ENCODE measurements around the gene GNB3. TPM values are rescaled to one million over a fixed set of nuclear protein-coding genes. Genes with fewer than 3 reads are reported as not detected.
"Not testable (repeated sequence)": the region's sequence is repeated elsewhere in the genome, so short reads cannot be mapped to it uniquely, and the experiment has no call there.

Gene GNB3
- total and polyA plus RNA-seq, 3 experiments from 2014 or later: 0.48 to 0.78 TPM; not detected in 1

DNA sequence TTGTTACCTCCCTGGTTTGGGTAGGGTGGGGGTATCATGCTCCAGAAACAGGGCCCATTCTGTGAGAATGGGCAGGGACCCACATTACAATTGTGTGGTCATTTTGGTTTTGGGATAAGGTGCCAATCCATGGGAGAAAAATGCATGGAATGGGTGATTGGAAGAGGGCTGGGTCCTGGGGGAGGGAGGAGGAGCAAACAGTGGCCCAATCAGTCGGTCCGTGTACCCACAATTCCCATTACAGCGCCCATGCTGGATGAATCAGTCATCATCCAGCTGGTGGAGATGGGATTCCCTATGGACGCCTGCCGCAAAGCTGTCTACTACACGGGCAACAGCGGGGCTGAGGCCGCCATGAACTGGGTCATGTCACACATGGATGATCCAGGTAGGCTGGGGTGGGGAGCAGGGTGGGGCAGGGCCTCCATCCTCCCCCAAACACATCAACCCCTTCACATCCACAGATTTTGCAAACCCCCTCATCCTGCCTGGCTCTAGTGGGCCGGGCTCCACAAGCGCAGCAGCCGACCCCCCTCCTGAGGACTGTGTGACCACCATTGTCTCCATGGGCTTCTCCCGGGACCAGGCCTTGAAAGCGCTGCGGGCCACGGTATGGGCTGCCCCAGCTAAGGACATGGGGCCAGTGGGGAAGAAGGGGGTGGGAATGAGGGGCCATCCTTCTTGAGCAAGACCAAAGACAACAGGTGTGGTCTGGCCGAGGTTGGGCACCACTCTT is 23.0 kb downstream of the GNB3 start:
- peak overlapping the region in 2 of 8 donors; percentile 33 to 91 for H3K27ac Mint-ChIP-seq
- H3K9me3 Mint-ChIP-seq: no peaks in the 10 kb centered on the region
- peaks cover 6 to 75% (median 10%) of the 10 kb centered on the region in 3 donors for H3K36me3 Mint-ChIP-seq
- DNase-seq: no peak
- no peaks in the 10 kb centered on the region for H3K27me3 Mint-ChIP-seq
- peaks cover 47% of the 10 kb centered on the region for H3K36me3 ChIP-seq (ENCODE audit: insufficient read depth, low read length)
- CTCF ChIA-PET: interaction anchor here (1.3 to 2.8 kb wide), 3 partner anchors 9 to 11 kb away, joined by 4 to 12 read pairs (median 5); partner anchors contain the start of gene SPSB2
- H3K4me1 ChIP-seq (ENCODE audit: insufficient read depth, low read length): peaks cover 7% of the 10 kb centered on the region
- POLR2A ChIA-PET: interaction anchor here (1.2 to 3.2 kb wide), 3 partner anchors 9 to 97 kb away, joined by 3 to 19 read pairs (median 3); partner anchors contain the start of genes SPSB2 and USP5
- no peak overlapping the region for H3K27ac ChIP-seq (ENCODE audit: low read depth, low read length)
- peaks cover 9 to 19% (median 15%) of the 10 kb centered on the region in 3 donors for H3K4me1 Mint-ChIP-seq
- no peak overlapping the region for H3K4me3 ChIP-seq (ENCODE audit: low read length)
- no peaks in the 10 kb centered on the region for H3K9me3 ChIP-seq (ENCODE audit: low read length)
- H3K27me3 ChIP-seq (ENCODE audit: insufficient read depth, low read length, poor library complexity, severe bottlenecking): no peaks in the 10 kb centered on the region
- peak overlapping the region in 1 of 7 donors; percentile 96 for H3K4me3 Mint-ChIP-seq

DNA sequence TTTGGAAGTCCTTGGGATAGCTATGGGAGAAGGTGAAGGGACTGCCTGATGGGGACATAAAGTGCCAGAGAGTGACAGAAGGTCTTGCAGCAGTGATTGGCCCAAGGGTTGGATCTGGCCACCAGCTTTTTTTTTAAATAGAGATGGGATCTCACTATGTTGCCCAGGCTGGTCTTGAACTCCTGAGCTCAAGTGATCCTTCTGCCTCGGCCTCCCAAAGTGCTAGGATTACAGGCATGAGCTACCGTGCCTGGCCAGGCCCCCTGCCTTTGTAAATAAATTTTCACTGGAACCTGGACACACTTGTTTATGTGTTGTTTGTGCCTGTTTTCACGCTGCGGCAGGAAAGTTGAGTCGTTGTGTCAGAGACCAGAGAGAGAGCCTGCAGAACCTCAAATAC is 24.6 kb downstream of the GNB3 start:
- H3K27me3 Mint-ChIP-seq; H3K27ac ChIP-seq (ENCODE audit: low read depth, low read length); H3K9me3 Mint-ChIP-seq; H3K4me3 ChIP-seq (ENCODE audit: low read length); DNase-seq; H3K27me3 ChIP-seq (ENCODE audit: insufficient read depth, low read length, poor library complexity, severe bottlenecking); H3K9me3 ChIP-seq (ENCODE audit: low read length): not testable (repeated sequence)
- ChIA-PET POLR2A (interaction anchor here (1.2 to 3.2 kb wide), 3 partner anchors 8 to 96 kb away, joined by 3 to 19 read pairs (median 3); partner anchors contain the start of genes SPSB2 and USP5), CTCF (interaction anchor here (0.8 to 11.0 kb wide), 6 partner anchors 7 to 94 kb away, joined by 4 to 135 read pairs (median 8); partner anchors contain the start of gene SPSB2)
- Mint-ChIP-seq H3K4me1 (peaks cover 24 to 32% (median 25%) of the 10 kb centered on the region in 3 donors), H3K4me3 (peak overlapping the region in 6 of 7 donors; percentile 39 to 96 (median 61)), H3K27ac (peak overlapping the region in 6 of 8 donors; percentile 16 to 95 (median 44)), H3K36me3 (peaks cover 5 to 75% (median 12%) of the 10 kb centered on the region in 3 donors)
- peaks cover 20% of the 10 kb centered on the region for H3K4me1 ChIP-seq (ENCODE audit: insufficient read depth, low read length)
- peaks cover 46% of the 10 kb centered on the region for H3K36me3 ChIP-seq (ENCODE audit: insufficient read depth, low read length)

DNA sequence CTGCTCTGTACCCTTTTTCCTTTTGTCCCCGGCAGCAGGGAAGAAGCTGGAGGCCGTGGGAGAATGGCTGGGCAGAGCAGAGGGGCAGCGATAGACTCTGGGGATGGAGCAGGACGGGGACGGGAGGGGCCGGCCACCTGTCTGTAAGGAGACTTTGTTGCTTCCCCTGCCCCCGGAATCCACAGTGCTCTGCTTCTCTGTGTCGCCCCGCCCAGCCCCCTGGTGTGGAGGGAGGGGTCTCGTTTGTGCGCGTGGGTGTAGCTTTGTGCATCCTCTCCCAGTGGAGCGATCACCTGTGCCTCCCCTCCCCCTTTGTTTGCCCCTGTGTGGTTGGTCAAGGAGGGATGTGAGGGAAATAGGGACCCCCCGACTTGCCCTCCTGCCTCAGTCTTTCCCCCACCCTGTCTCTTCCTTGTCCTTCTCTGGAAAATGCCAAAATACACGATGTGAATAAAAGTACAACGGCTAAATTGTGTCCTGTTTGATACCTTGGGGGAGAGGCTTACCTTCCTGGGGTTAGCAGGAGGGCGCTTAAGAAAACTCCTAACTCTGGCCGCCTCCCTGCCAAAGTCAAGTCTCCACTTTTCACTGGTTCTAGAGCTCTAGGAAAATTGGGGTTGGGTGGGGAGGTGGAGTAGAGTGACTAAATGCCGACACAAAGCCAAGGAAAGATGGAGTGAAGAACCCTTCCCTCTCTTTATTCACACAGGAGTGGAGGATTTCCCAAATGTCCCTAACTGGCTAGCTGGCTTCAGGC is 25.6 kb downstream of the GNB3 start:
- Histone ChIP-seq H3K36me3 (ENCODE audit: insufficient read depth, low read length) (peaks cover 44% of the 10 kb centered on the region), H3K4me1 (ENCODE audit: insufficient read depth, low read length) (peaks cover 29% of the 10 kb centered on the region), H3K27me3 (ENCODE audit: insufficient read depth, low read length, poor library complexity, severe bottlenecking) (no peaks in the 10 kb centered on the region), H3K27ac (ENCODE audit: low read depth, low read length) (no peak overlapping the region), H3K9me3 (ENCODE audit: low read length) (no peaks in the 10 kb centered on the region), H3K4me3 (ENCODE audit: low read length) (no peak overlapping the region)
- Mint-ChIP-seq H3K27ac (peak overlapping the region; percentile 30 to 96 (median 91)), H3K4me3 (peak overlapping the region; percentile 87 to 98 (median 92)), H3K4me1 (peaks cover 33 to 42% (median 34%) of the 10 kb centered on the region in 3 donors), H3K27me3 (no peaks in the 10 kb centered on the region), H3K36me3 (peaks cover 2 to 75% (median 16%) of the 10 kb centered on the region in 3 donors), H3K9me3 (no peaks in the 10 kb centered on the region)
- ChIA-PET POLR2A (interaction anchor here (1.4 to 3.8 kb wide), 5 partner anchors 13 to 77 kb away, joined by 4 to 36 read pairs (median 8); partner anchors contain the start of genes C12orf57, CDCA3, RNU7-1 and USP5), CTCF (interaction anchor here (1.2 to 11.0 kb wide), 6 partner anchors 13 to 93 kb away, joined by 3 to 135 read pairs (median 54); partner anchors contain the start of genes ATN1, CDCA3 and USP5)
- DNase-seq: peak in 2 of 5 donors; percentile 21 to 54

DNA sequence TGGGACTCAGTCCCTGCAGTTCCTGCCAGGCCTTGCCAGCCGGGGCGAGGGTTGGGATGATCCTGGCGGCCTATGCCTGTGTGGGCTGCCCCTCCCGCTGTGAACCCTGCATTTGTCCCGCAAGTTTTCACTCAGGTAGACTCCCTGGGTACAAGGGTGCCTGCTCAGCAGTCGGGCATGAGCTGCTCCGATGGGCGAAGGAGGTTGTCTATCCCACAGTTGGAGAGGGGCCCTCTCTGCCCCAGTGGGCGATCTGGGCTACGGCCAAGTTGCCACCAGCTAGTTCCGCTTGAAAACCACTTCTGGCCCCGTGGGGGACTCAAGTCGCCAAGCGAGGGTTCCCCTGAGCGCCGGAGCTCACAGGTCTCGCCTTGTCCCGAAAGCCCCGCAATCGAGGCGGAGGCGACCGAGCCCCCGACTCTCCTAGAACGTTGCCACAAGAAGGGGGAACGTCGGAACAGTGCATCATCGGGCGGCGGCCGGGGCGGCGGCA is 26.2 kb downstream of the GNB3 start:
- CTCF ChIA-PET: interaction anchor here (1.2 to 11.0 kb wide), 7 partner anchors 13 to 93 kb away, joined by 3 to 135 read pairs (median 36); partner anchors contain the start of genes ATN1, CDCA3 and USP5
- Histone ChIP-seq H3K27ac (ENCODE audit: low read depth, low read length) (no peak overlapping the region), H3K9me3 (ENCODE audit: low read length) (no peaks in the 10 kb centered on the region), H3K4me3 (ENCODE audit: low read length) (peak overlapping the region; percentile 58), H3K36me3 (ENCODE audit: insufficient read depth, low read length) (peaks cover 38% of the 10 kb centered on the region), H3K4me1 (ENCODE audit: insufficient read depth, low read length) (peaks cover 35% of the 10 kb centered on the region), H3K27me3 (ENCODE audit: insufficient read depth, low read length, poor library complexity, severe bottlenecking) (no peaks in the 10 kb centered on the region)
- H3K27me3 Mint-ChIP-seq: no peaks in the 10 kb centered on the region
- POLR2A ChIA-PET: interaction anchor here (0.6 to 3.8 kb wide), 7 partner anchors 14 to 397 kb away, joined by 3 to 36 read pairs (median 8); partner anchors contain the start of genes C12orf57, CDCA3, RNU7-1 and USP5
- H3K4me1 Mint-ChIP-seq: peaks cover 39 to 49% (median 41%) of the 10 kb centered on the region in 3 donors
- H3K27ac Mint-ChIP-seq: peak overlapping the region; percentile 85 to 96 (median 91)
- peaks cover 2 to 75% (median 16%) of the 10 kb centered on the region in 3 donors for H3K36me3 Mint-ChIP-seq
- DNase-seq: no peak
- H3K4me3 Mint-ChIP-seq: peak overlapping the region; percentile 87 to 98 (median 92)
- no peaks in the 10 kb centered on the region for H3K9me3 Mint-ChIP-seq

DNA sequence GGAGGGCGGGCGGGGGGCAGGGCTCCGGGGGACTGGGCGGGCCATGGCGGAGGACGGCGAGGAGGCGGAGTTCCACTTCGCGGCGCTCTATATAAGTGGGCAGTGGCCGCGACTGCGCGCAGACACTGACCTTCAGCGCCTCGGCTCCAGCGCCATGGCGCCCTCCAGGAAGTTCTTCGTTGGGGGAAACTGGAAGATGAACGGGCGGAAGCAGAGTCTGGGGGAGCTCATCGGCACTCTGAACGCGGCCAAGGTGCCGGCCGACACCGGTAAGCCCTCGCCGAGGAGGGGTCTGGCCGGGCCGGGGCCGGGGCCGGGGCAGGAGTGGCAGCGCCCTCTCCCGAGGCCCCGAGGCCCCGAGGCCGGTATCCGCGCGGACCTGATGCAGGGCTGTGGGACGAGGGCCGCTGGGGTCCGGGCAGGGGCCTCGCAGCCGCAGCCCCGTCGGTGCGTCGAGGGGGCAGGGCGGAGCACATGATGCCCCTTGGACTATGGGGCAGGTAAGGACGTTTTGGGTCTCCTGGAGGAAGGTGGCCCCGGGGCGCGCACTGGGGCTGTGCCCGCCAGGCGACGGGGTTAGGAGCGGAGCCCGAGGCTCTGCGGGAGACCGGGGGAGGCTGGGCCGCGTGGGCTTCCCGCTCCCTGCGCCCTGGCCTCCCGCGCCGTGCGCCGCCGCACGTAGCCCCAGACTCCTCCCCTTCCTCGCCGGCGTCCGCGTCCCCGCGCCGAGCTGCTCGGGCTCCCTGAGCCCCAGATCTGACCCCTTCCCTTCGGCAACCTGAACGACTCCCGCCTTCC is 26.9 kb downstream of the GNB3 start, which contains the start of gene TPI1:
Gene TPI1, plus strand, starts transcription at position 119 of the 798 bp plus-strand sequence. Its CDS starts 36 bp downstream, at position 155.
- H3K27me3 ChIP-seq (ENCODE audit: insufficient read depth, low read length, poor library complexity, severe bottlenecking): no peaks in the 10 kb centered on the region
- Mint-ChIP-seq H3K27ac (peak within 1 kb of the TSS; percentile 85 to 96 (median 92)), H3K36me3 (peaks cover 2 to 75% (median 12%) of the 10 kb centered on the region in 3 donors), H3K27me3 (no peaks in the 10 kb centered on the region), H3K4me1 (peaks cover 43 to 55% (median 47%) of the 10 kb centered on the region in 3 donors), H3K9me3 (no peaks in the 10 kb centered on the region), H3K4me3 (peak within 1 kb of the TSS; percentile 87 to 98 (median 92))
- H3K4me1 ChIP-seq (ENCODE audit: insufficient read depth, low read length): peaks cover 38% of the 10 kb centered on the region
- ChIA-PET CTCF (interaction anchor here (1.2 to 11.0 kb wide), 9 partner anchors 14 to 246 kb away, joined by 4 to 135 read pairs (median 8); partner anchors contain the start of genes ATN1, CDCA3, LPCAT3 and USP5), POLR2A (interaction anchor here (0.6 to 3.8 kb wide), 7 partner anchors 15 to 397 kb away, joined by 3 to 36 read pairs (median 8); partner anchors contain the start of genes C12orf57, CDCA3, RNU7-1 and USP5)
- peaks cover 33% of the 10 kb centered on the region for H3K36me3 ChIP-seq (ENCODE audit: insufficient read depth, low read length)
- H3K27ac ChIP-seq (ENCODE audit: low read depth, low read length): peak within 1 kb of the TSS; percentile 76
- H3K4me3 ChIP-seq (ENCODE audit: low read length): peak within 1 kb of the TSS; percentile 58
- DNase-seq: peak; percentile 62 to 85 (median 73)
- H3K9me3 ChIP-seq (ENCODE audit: low read length): no peaks in the 10 kb centered on the region

DNA sequence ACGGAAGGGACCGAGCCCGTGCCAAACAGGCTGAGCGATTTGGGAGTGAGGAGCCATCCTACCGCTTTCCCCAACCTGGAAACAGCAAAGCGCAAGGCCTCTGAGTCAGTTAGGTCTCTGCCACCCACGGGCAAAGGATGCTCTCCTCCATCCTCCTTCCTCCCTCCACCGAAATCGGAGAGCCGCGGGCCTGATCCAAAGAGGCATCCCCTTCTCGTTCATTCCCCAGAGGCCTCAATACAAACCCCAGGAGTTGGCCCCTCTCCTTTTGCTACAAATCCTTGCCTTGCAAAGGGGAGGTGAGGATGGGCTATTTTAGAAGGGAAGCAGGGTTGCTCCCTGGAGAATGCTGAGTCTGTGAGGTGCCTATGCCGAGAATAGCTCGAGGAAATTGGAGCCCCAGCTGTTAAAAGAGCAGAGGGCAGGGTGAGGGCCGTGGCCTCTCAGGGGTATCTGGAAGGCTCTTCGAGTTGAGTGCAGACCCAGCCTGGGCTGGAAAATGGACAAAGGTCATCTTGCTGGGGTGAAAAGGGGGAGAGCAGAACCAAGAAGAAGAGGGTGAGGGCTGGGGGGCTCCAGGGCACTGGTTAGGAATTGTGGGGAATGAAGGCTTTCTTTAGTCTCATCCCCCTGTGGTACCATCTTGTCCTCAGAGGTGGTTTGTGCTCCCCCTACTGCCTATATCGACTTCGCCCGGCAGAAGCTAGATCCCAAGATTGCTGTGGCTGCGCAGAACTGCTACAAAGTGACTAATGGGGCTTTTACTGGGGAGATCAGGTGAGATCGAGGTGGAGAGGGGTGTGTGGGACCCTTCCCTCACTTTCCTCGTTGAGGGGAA is 27.7 kb downstream of the GNB3 start:
- Mint-ChIP-seq H3K27ac (peak overlapping the region; percentile 82 to 93 (median 88)), H3K4me3 (peak overlapping the region; percentile 85 to 96 (median 92)), H3K27me3 (no peaks in the 10 kb centered on the region), H3K36me3 (peaks cover 2 to 72% (median 12%) of the 10 kb centered on the region in 3 donors), H3K4me1 (peaks cover 43 to 56% (median 47%) of the 10 kb centered on the region in 3 donors), H3K9me3 (no peaks in the 10 kb centered on the region)
- no peak for DNase-seq
- Histone ChIP-seq H3K27ac (ENCODE audit: low read depth, low read length) (peak overlapping the region; percentile 76), H3K4me1 (ENCODE audit: insufficient read depth, low read length) (peaks cover 38% of the 10 kb centered on the region), H3K27me3 (ENCODE audit: insufficient read depth, low read length, poor library complexity, severe bottlenecking) (no peaks in the 10 kb centered on the region), H3K9me3 (ENCODE audit: low read length) (no peaks in the 10 kb centered on the region), H3K36me3 (ENCODE audit: insufficient read depth, low read length) (peaks cover 26% of the 10 kb centered on the region), H3K4me3 (ENCODE audit: low read length) (peak overlapping the region; percentile 38)
- CTCF ChIA-PET: interaction anchor here (0.9 to 11.0 kb wide), 18 partner anchors 14 to 245 kb away, joined by 3 to 135 read pairs (median 9); partner anchors contain the start of genes ATN1, C12orf57, CDCA3 and LPCAT3
- POLR2A ChIA-PET: interaction anchor here (0.9 to 3.8 kb wide), 8 partner anchors 15 to 398 kb away, joined by 3 to 36 read pairs (median 5); partner anchors contain the start of genes CDCA3, ENO2, USP5 and VAMP1

Data from CD8-positive, alpha-beta memory T cell (primary cell).